Measurements from ENCODE around the gene PITPNM1. TPM values are rescaled to one million over a fixed set of nuclear protein-coding genes. Genes with fewer than 3 reads are reported as not detected.

The PITPNM1 gene
- total and polyA plus RNA-seq, 2 donors, result 21.6 to 57.2 TPM

GRCh38 chr11:67457453-67457852 lies 47.7 kb downstream of the PITPNM1 start:
- Histone ChIP-seq H3K4me3 (ENCODE audit: low read length in 2 of 2) (no peak overlapping the region), H3K36me3 (ENCODE audit: control insufficient read depth in 2 of 2, insufficient read depth in 2 of 2, low read length in 1 of 2) (no peaks in the 10 kb centered on the region), H3K9me3 (ENCODE audit: control insufficient read depth in 2 of 2, insufficient read depth in 1 of 2, low read length in 1 of 2) (no peaks in the 10 kb centered on the region), H3K27ac (ENCODE audit: low read depth in 1 of 2, low read length in 1 of 2) (no peak overlapping the region), H3K27me3 (ENCODE audit: control insufficient read depth in 2 of 2, insufficient read depth in 1 of 2, low read length in 1 of 2) (no peaks in the 10 kb centered on the region), H3K4me1 (ENCODE audit: control insufficient read depth in 2 of 2, insufficient read depth in 2 of 2, low read length in 2 of 2) (no peaks in the 10 kb centered on the region)
- 98% methylated on average over 12 of the region's 12 CpGs for WGBS
- DNase-seq (ENCODE audit: low read depth in 6 of 9, low spot score in 9 of 9), result no peak

DNA sequence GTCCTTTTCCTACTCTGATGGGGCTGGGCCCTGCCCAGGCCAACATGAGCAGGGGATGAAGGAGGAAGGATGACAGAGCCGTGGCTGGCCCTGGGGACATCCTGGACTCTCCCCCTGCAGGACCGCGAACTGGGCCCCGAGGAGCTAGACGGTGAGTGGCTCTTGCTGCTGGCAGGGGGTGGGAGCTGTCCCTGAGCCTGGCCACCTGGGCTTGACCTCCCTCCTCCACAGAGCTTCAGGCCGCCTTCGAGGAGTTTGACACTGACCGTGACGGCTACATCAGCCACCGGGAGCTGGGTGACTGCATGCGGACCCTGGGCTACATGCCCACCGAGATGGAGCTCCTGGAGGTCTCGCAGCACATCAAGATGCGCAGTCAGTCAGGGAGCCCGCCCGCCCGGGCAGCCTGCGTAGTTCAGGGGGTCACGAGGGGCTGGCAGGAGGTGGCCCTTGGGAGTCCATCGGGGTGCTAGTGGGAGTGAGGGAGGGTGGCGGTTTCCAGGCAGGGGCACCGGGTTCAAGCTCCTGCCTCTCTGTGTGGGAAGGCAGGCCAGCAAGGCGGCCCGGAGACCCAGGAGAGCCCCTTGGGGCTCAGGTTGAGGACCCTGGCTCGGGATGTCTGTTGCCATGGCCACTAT lies 49.0 kb downstream of the PITPNM1 start:
- 97% methylated on average over 25 of the region's 25 CpGs for WGBS
- DNase-seq (ENCODE audit: low read depth in 6 of 9, low spot score in 9 of 9), result no peak

DNA sequence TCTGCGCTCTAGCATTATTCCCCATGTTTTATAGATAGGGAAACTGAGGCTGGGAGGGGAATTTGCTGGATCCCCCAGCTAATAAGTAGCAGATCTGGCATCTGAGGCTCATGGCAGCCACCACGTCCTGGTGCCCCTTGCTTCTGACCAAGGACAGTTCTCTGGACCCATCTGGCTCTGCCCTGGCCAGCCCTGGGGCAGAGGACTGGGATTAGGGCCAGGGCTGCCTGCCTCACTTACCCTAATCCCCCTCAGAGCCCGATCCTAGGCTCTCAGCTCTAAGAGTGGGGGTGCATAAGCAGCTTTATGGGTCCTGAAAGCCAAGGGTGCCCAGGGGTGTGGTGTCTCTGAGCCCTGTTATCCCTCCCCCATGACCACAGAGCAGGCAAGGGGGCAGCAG lies 50.1 kb downstream of the PITPNM1 start, which contains the start of gene CABP4:
CABP4 (plus strand) TSS at position 301 of the 400 bp plus-strand sequence; CDS start at position 371, 70 bp downstream.
- Histone ChIP-seq H3K4me1 (ENCODE audit: control insufficient read depth in 2 of 2, insufficient read depth in 2 of 2, low read length in 2 of 2) (peaks cover 0 to 15% of the 10 kb centered on the region in 2 donors), H3K36me3 (ENCODE audit: control insufficient read depth in 2 of 2, insufficient read depth in 2 of 2, low read length in 1 of 2) (no peaks in the 10 kb centered on the region), H3K9me3 (ENCODE audit: control insufficient read depth in 2 of 2, insufficient read depth in 1 of 2, low read length in 1 of 2) (no peaks in the 10 kb centered on the region), H3K4me3 (ENCODE audit: low read length in 2 of 2) (no peak within 1 kb of the TSS), H3K27ac (ENCODE audit: low read depth in 1 of 2, low read length in 1 of 2) (no peak within 1 kb of the TSS), H3K27me3 (ENCODE audit: control insufficient read depth in 2 of 2, insufficient read depth in 1 of 2, low read length in 1 of 2) (no peaks in the 10 kb centered on the region)
- no peak for DNase-seq (ENCODE audit: low read depth in 6 of 9, low spot score in 9 of 9)
- WGBS, result 96% methylated on average over 3 of the region's 3 CpGs

More for the DNA sequence above, 49.0 kb downstream of the PITPNM1 start:
- no peaks in the 10 kb centered on the region for H3K9me3 ChIP-seq (ENCODE audit: control insufficient read depth in 2 of 2, insufficient read depth in 1 of 2, low read length in 1 of 2)
- no peak overlapping the region for H3K4me3 ChIP-seq (ENCODE audit: low read length in 2 of 2)
- no peaks in the 10 kb centered on the region for H3K27me3 ChIP-seq (ENCODE audit: control insufficient read depth in 2 of 2, insufficient read depth in 1 of 2, low read length in 1 of 2)
- no peak overlapping the region for H3K27ac ChIP-seq (ENCODE audit: low read depth in 1 of 2, low read length in 1 of 2)
- H3K36me3 ChIP-seq (ENCODE audit: control insufficient read depth in 2 of 2, insufficient read depth in 2 of 2, low read length in 1 of 2), result no peaks in the 10 kb centered on the region
- peaks cover 0 to 4% of the 10 kb centered on the region in 2 donors for H3K4me1 ChIP-seq (ENCODE audit: control insufficient read depth in 2 of 2, insufficient read depth in 2 of 2, low read length in 2 of 2)

DNA sequence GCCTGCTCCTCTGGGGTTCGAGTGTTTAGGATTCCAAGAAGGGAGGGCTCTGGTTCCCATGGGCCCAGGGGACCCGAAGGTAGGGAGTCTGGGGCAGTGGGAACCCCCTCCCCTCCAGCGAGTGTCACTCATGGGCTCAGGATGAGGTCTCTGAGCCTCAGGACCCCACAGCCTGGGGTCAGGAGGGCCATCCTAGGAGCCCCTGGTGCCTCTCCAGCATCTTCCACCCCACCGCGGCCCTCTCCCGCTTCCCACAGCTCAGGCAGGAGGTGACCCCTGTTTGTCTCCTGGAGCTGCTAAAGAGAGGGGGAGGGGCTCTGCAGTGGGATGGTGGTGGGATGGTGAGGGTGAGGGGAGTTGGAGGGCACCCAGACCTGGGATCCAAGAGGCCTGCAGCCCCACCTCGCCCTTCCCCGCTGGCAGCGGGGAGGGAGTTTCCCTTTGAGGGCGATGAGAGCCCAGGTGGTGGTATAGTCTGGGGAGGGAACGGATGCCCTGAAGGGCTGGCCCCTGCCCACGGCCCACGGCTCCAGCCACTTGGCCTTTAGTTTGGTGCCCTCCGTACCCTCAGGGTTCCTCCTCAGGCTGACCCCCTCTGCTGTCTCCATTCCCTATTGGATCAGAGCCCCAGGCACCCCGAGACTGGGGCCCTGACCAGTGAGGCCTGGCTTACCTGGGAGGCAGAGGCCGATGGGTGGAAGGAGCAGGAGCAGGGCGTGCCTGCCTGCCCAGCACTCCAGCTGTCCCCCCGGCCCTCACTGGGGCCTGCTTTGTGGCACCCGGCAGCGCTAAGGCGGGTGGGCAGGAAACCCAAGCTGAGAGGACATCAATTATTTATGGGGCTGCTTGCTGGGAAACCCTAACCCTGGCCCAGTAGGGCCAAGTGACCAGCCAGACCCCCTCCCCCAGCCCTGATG lies 51.1 kb downstream of the PITPNM1 start:
- Histone ChIP-seq H3K36me3 (ENCODE audit: control insufficient read depth in 2 of 2, insufficient read depth in 2 of 2, low read length in 1 of 2) (no peaks in the 10 kb centered on the region), H3K4me3 (ENCODE audit: low read length in 2 of 2) (no peak overlapping the region), H3K27me3 (ENCODE audit: control insufficient read depth in 2 of 2, insufficient read depth in 1 of 2, low read length in 1 of 2) (no peaks in the 10 kb centered on the region), H3K27ac (ENCODE audit: low read depth in 1 of 2, low read length in 1 of 2) (no peak overlapping the region), H3K9me3 (ENCODE audit: control insufficient read depth in 2 of 2, insufficient read depth in 1 of 2, low read length in 1 of 2) (no peaks in the 10 kb centered on the region), H3K4me1 (ENCODE audit: control insufficient read depth in 2 of 2, insufficient read depth in 2 of 2, low read length in 2 of 2) (peaks cover 0 to 25% of the 10 kb centered on the region in 2 donors)
- no peak for DNase-seq (ENCODE audit: low read depth in 6 of 9, low spot score in 9 of 9)
- 96% methylated on average over 21 of the region's 21 CpGs for whole genome bisulfite sequencing

DNA sequence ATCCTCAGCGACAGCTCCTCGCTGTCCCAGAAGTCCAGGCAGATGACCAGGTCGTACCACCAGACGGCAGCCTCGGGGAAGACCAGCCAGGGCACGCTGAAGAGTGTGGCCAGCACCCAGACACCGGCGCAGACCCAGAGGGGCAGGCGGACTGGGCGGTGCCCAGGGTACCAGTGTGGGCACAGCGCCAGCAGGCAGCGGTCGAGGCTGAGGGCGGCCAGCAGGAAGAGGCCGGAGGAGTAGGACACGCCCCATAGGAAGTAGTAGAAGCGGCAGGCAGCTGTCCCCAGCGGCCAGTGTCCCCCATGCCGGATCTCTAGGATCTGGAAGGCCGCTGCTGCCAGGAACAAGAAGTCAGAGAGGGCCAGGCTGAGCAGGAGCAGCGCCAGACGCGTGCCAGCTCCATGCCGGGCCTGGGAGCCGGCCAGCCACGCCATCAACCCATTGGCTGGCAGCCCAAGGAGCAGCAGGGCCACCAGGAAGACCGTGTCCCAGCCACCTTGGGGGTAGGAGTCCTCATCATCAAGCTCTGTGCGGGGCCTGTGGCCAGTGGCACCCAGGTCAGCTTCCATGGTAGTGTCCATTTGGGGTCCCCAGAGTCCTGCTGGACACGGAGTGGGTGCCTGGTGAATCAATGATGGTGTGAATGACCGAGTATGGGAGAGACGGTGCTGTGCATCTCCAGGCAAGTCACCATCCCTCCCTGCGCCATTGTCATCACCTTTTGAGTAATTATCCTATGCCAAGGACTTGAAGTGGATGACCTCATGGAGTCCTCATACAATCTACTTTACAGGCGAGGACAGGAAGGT lies 52.8 kb downstream of the PITPNM1 start, which contains the start of gene GPR152:
GPR152 (minus strand) TSS at position 589 of the 812 bp plus-strand sequence; CDS start at position 584, 5 bp downstream.
- peaks cover 0 to 4% of the 10 kb centered on the region in 2 donors for H3K9me3 ChIP-seq (ENCODE audit: control insufficient read depth in 2 of 2, insufficient read depth in 1 of 2, low read length in 1 of 2)
- 96% methylated on average over 33 of the region's 33 CpGs for WGBS
- H3K36me3 ChIP-seq (ENCODE audit: control insufficient read depth in 2 of 2, insufficient read depth in 2 of 2, low read length in 1 of 2), result no peaks in the 10 kb centered on the region
- H3K4me3 ChIP-seq (ENCODE audit: low read length in 2 of 2), result no peak within 1 kb of the TSS
- no peak within 1 kb of the TSS for H3K27ac ChIP-seq (ENCODE audit: low read depth in 1 of 2, low read length in 1 of 2)
- no peak for DNase-seq (ENCODE audit: low read depth in 6 of 9, low spot score in 9 of 9)
- peaks cover 0 to 27% of the 10 kb centered on the region in 2 donors for H3K4me1 ChIP-seq (ENCODE audit: control insufficient read depth in 2 of 2, insufficient read depth in 2 of 2, low read length in 2 of 2)
- no peaks in the 10 kb centered on the region for H3K27me3 ChIP-seq (ENCODE audit: control insufficient read depth in 2 of 2, insufficient read depth in 1 of 2, low read length in 1 of 2)

GRCh38 chr11:67451658-67451976 lies 53.5 kb downstream of the PITPNM1 start:
- Histone ChIP-seq H3K4me1 (ENCODE audit: control insufficient read depth in 2 of 2, insufficient read depth in 2 of 2, low read length in 2 of 2) (peaks cover 0 to 27% of the 10 kb centered on the region in 2 donors), H3K4me3 (ENCODE audit: low read length in 2 of 2) (no peak overlapping the region), H3K27ac (ENCODE audit: low read depth in 1 of 2, low read length in 1 of 2) (no peak overlapping the region), H3K36me3 (ENCODE audit: control insufficient read depth in 2 of 2, insufficient read depth in 2 of 2, low read length in 1 of 2) (no peaks in the 10 kb centered on the region), H3K27me3 (ENCODE audit: control insufficient read depth in 2 of 2, insufficient read depth in 1 of 2, low read length in 1 of 2) (no peaks in the 10 kb centered on the region), H3K9me3 (ENCODE audit: control insufficient read depth in 2 of 2, insufficient read depth in 1 of 2, low read length in 1 of 2) (peaks cover 0 to 4% of the 10 kb centered on the region in 2 donors)
- 97% methylated on average over 14 of the region's 14 CpGs for WGBS
- DNase-seq (ENCODE audit: low read depth in 6 of 9, low spot score in 9 of 9), result no peak

GRCh38 chr11:67450796-67451657 lies 54.1 kb downstream of the PITPNM1 start:
- Histone ChIP-seq H3K27me3 (ENCODE audit: control insufficient read depth in 2 of 2, insufficient read depth in 1 of 2, low read length in 1 of 2) (no peaks in the 10 kb centered on the region), H3K4me3 (ENCODE audit: low read length in 2 of 2) (no peak overlapping the region), H3K9me3 (ENCODE audit: control insufficient read depth in 2 of 2, insufficient read depth in 1 of 2, low read length in 1 of 2) (peaks cover 0 to 4% of the 10 kb centered on the region in 2 donors), H3K4me1 (ENCODE audit: control insufficient read depth in 2 of 2, insufficient read depth in 2 of 2, low read length in 2 of 2) (peaks cover 2 to 30% of the 10 kb centered on the region in 2 donors), H3K36me3 (ENCODE audit: control insufficient read depth in 2 of 2, insufficient read depth in 2 of 2, low read length in 1 of 2) (no peaks in the 10 kb centered on the region), H3K27ac (ENCODE audit: low read depth in 1 of 2, low read length in 1 of 2) (no peak overlapping the region)
- WGBS, result 88% methylated on average over 25 of the region's 25 CpGs
- DNase-seq (ENCODE audit: low read depth in 6 of 9, low spot score in 9 of 9), result no peak

- WGBS, result 64% methylated on average over 9 of the region's 9 CpGs
- Histone ChIP-seq H3K36me3 (ENCODE audit: control insufficient read depth in 2 of 2, insufficient read depth in 2 of 2, low read length in 1 of 2) (no peaks in the 10 kb centered on the region), H3K4me1 (ENCODE audit: control insufficient read depth in 2 of 2, insufficient read depth in 2 of 2, low read length in 2 of 2) (peaks cover 20 to 48% of the 10 kb centered on the region in 2 donors), H3K9me3 (ENCODE audit: control insufficient read depth in 2 of 2, insufficient read depth in 1 of 2, low read length in 1 of 2) (peaks cover 0 to 4% of the 10 kb centered on the region in 2 donors), H3K27me3 (ENCODE audit: control insufficient read depth in 2 of 2, insufficient read depth in 1 of 2, low read length in 1 of 2) (no peaks in the 10 kb centered on the region), H3K4me3 (ENCODE audit: low read length in 2 of 2) (no peak overlapping the region), H3K27ac (ENCODE audit: low read depth in 1 of 2, low read length in 1 of 2) (peak overlapping the region in 1 of 2 donors; percentile 1)
- DNase-seq (ENCODE audit: low read depth in 6 of 9, low spot score in 9 of 9), result no peak
Measured at GRCh38 chr11:67449116-67449844, 55.9 kb downstream of the PITPNM1 start.
